GM21529 (cell line): ENCODE results near the gene MEGF10.

Experiments used
- ATAC-seq: cut with Tn5 transposase; IDR thresholded peaks from one replicate; pipeline ENCODE4 v1.9.1; 2021; ENCODE audit not compliant: unreplicated experiment

MEGF10 gene

DNA sequence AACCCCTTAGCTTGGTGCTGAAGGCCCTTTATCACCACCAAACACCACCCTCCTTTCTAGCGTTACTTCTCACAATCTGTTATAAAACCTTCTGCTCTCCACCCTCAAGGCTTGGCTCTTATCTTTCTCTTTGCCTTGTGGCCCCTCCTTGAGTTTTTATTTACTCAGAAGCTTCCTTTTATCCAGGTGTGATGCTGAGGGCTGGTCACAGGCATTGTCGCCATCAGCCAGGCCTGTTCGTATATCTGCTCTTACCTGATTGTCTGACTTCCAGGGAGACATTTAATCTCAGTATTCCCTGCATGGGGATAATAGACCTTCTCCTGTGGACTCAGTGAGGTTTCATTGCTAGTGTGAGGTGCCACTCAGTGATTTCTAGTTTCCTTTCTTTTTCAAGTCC lies 34.2 kb downstream of the MEGF10 start:
- ATAC-seq, result no peak

- ATAC-seq, result no peak
These were observed 35.8 kb downstream of the MEGF10 start for GRCh38 chr5:127326431-127326830.

GRCh38 chr5:127326976-127327755 lies 36.6 kb downstream of the MEGF10 start:
- ATAC-seq, result no peak

DNA sequence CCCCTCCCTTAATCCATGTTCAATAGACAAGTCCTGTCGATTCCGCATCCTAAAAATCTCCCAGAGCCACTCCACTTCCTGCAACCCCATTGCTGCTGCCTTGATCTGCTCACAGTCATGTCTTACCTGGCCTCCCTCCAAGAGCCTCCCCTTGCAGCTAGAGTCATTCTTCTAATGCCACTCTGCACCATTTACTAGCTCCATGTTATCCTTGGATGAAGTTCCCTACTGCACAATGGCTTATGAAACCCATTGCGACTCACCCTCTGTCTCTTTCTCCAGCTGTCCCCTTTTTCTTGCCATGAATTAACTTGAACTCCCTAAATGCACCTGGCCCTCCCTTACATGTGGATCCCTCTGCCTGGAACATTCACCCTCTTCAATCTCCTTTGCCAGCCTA lies 39.5 kb downstream of the MEGF10 start:
- ATAC-seq, result no peak

- ATAC-seq, result no peak
These were observed 41.5 kb downstream of the MEGF10 start for GRCh38 chr5:127331890-127332649.

DNA sequence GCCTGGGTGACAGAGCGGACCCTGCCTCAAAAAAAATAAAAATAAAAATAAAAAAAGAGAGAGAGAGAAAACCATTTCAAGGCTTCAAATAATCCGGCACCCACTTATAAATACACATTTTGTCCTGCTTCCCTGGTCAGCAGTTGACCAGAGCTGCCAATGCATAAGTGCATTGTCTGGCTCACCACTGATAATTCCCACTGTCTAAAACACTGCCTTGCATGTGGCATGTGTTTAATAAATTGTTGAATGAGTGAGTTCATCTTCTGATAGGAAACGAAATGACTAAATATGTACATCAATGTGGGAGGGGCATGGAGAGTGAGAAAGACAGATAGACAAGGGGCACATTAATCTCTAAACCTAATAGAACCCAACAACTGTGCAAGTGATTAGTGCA lies 42.9 kb downstream of the MEGF10 start:
- ATAC-seq, result no peak

DNA sequence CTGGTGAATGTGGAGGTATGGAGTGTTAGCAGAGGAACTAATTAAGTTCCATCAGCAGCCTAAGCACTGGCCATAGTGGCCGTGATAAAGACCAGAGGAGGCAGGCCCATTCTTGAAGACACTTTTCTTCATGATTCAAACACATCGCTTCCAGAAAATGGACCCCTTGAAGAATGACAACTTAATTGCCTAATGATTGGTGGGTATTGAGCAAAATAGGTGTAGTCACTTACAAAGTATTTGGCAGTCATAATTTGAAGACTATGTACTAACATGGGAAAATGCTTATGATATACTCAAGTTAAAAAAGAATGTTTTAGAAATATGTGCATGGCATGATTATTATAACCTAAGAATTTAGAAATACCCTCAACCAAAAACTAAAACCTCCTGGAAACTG lies 44.8 kb downstream of the MEGF10 start:
- ATAC-seq, result no peak

- no peak for ATAC-seq
These were observed 47.3 kb downstream of the MEGF10 start for GRCh38 chr5:127337876-127338275.

DNA sequence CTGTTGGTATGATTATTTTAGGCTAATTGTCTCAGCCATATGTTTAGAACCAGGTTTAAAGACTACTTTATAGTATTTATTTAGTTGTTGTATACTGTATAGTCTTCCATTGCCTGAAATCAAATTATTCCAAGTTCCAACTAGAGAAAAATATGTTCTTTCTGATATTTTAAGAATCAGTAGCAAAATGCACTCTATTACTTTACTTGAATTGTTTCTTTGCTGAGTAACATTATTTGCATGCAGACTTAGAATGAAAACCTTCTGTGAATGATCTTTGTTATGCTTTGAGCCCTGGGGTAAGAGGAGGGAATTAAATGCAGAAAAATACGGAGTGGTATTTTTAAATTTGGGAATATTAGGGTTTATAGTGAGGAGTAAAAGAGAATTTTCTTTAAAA lies 47.9 kb downstream of the MEGF10 start:
- no peak for ATAC-seq

- no peak for ATAC-seq
These were observed 50.0 kb downstream of the MEGF10 start for GRCh38 chr5:127340606-127341005.

- ATAC-seq, result no peak
These were observed 51.8 kb downstream of the MEGF10 start for GRCh38 chr5:127342364-127342763.

GRCh38 chr5:127343313-127343712 lies 52.7 kb downstream of the MEGF10 start:
- ATAC-seq, result no peak

DNA sequence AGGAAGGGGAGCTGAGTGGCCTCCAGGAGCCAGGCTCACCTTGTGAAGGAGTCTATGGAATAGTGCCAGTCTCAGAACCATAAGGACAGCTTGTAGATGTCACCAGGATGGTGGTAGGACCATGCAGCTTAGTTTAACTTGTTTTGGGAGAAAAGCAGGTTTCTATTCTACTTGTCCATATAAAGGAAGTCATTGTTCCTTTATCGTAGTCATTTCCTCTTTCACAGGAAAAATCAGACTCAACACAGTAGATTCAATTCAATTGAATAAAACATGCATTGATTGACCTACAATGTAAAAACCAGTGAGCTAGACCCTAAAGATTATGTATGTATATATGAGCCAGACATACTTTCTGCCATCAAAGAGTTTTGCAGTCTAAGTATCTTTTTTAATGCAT lies 53.3 kb downstream of the MEGF10 start:
- ATAC-seq, result no peak

DNA sequence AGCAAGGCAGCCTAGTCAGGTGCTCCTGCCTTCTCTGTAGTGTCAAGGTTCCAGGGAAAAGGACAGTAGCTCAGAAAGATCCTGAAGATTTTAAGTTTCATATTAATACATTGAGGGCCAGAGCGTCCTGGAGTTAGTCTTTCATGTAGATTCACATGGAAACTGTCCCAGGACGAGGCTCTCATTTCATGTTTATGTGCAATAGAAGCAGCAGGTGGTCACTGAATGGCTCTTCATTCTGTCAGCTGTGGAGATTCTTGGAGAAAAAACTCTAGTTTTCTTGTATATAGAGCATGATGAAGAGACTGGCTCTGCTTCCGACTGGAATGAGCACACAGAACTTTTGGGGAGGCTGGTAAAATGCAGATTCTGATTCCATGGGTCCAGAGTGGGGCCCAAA lies 54.3 kb downstream of the MEGF10 start:
- ATAC-seq, result no peak

DNA sequence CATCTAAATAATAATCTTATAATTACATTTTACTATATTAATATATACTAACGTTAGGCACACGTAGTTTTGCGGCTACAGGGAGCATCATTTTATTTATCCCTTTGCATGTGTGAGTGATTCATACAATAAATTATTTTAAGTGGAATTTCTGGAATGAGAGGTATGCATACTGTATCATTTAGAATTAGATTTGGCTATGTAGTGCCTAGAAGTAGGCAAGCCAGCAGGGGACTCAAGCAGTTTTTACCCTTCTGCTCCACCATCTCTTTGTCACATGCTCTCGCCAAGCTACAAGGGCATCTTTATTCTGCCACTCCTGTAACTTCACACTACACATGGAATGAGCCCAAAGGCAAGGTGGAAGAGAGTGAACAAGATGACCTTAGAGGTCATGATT lies 60.8 kb downstream of the MEGF10 start:
- no peak for ATAC-seq

- ATAC-seq, result no peak
These were observed 61.5 kb downstream of the MEGF10 start for GRCh38 chr5:127352068-127352467.

DNA sequence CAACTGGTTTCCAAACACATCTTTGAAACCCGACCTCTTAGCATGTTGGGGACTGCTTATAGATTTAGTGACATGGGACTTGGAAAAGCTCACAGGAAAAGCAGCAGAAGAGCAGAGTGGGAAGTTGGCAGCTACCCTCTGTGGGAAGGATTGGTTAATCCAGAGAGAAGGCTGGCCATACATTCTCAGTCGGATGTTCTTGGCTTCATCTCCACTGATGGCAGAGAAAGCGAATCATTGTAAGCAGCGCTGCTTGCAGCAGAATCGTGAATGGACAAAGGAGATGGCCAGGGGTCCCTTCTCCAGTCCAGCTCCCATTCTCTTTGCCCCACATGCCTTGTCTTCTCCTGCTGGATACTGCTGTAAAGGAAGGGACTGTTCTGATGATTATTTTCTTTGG lies 62.7 kb downstream of the MEGF10 start:
- no peak for ATAC-seq

DNA sequence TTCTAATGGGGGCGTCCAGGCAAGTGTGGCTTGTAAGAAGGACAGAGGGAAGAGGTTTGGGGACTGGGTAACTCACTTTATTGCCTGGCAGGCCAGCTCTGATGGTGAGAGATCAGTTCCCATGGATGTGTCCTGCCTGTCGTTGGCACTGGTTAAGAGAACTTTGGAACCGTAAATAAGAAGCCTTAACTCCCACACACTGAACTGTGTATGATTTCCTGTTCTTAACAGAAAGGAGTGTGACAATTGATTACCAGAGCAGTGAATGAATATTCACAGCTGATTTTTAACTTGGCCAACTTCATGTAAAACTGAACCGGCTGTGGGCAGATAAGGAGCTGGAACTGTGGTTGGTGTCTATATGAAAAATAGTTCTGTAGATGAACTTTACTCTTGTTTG lies 63.2 kb downstream of the MEGF10 start:
- ATAC-seq, result no peak

- ATAC-seq, result no peak
These were observed 64.7 kb downstream of the MEGF10 start for GRCh38 chr5:127355337-127355736.

DNA sequence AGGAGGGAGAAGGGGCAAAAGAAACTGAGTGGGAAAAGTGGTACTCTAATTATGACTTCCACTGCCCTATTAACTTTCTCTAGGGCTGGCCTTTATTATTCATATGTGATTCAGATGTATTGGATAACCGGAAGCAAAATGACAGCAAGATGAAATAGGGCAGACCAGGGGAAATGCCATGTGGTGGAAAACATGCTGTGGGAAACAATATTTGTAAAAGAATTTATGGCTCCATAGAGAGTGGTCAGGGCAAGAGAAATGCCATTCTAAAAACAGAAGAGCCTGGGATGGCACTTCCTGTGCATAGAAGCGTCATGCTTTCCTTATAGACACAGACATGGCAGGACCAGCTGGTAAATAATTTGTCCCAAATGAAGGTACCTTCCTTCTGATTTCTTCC lies 67.7 kb downstream of the MEGF10 start:
- ATAC-seq, result no peak

DNA sequence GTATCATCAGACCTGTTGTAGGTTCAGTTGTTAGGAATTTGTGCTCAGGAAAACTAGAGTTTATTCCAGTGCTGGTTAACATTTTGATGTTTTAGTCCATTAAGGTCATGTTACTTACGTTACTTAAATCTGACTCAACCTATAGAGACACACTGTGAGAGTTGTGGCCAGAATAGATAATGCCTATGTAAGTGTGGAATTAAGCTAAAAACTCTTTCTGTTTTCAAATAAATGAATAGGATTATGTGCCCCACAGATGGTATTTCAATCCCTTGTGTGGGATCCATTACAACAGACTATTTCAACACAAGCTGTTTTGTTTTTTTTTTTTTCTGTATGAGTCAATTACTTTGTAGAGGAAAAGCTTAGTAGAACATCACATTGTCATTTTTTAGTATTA lies 68.1 kb downstream of the MEGF10 start:
- no peak for ATAC-seq

DNA sequence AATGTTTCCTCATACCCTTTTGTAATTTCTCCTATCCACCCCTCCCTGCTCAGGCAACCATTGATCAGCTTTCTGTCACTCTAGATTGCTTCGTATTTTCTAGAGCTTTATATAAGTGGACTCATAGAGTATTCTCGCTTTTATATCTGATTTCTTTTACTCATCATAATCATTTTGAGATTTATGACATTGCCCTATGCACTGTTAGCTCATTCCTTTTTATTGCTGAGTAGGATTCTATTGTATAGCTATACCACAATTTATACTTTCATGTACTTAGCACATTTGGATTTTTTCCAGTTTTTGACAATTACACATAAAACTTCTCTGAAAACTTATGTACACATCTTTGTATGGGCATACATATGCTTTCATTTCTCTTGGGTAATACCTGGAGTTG lies 68.9 kb downstream of the MEGF10 start:
- ATAC-seq, result no peak

- ATAC-seq, result no peak
These were observed 72.8 kb downstream of the MEGF10 start for GRCh38 chr5:127363403-127363802.
